EH (cell line): ENCODE measurements around the gene CLEC3B.
"Not testable (repeated sequence)": the region's sequence is repeated elsewhere in the genome, so short reads cannot be mapped to it uniquely, and the experiment has no call there.

ENCODE experiments used
- DNase-seq: peaks from one replicate; pipeline ENCODE4 v3.0.0-alpha.2; 2015; ENCODE audit warnings: low read depth

Gene CLEC3B

DNA sequence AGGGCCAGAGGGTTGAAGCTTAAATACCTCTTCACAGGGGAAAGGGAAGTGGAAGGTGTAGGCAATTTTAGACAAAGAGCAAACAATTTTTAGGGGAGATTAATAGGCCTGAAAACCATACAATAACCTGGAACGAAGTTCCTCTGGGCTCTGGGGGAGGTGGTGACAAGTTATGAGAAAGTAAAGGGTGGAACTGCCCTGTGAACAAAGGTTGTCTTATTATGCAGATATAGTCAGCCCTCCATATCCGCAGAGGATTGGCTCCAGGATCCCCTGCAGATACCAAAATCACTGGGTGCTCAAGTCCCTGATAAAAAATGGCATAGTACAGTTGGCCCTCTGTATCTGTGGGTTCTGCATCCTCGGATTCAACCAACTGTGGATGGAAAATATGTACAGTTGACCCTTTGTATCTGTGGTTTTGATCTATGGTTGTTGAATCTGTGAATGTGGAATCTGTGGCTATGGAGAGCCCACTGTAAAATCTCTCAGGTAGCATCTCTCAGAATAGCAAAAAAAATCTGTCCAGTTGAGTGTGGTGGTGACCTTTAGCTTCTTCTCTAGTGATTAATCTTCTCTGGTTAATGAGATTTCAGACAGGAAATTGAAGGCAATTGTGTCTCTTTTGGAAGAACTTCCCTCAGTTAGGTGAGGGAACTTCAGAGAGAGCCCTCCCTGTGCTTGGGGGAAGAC is 40.2 kb downstream of the CLEC3B start:
- peak; percentile 26 for DNase-seq

DNA sequence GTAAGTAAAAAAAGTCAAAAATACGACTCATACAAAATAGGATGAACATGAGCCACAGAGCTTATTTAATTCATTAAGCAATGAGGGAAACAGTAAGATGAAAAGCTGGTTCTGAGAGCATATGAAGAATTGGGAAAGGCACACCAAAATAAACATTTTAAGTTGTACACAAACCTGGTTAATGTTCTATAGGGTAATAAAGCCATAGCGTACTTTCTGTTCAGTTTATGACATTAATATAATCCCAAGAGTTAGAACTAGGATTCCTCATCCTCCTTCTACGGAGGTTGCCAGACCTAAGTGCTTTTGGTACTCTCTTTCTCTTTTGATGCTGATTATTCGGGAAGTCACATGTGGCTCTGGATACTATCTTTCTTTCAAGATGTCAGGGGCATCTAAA is 41.4 kb downstream of the CLEC3B start:
- DNase-seq: no peak

DNA sequence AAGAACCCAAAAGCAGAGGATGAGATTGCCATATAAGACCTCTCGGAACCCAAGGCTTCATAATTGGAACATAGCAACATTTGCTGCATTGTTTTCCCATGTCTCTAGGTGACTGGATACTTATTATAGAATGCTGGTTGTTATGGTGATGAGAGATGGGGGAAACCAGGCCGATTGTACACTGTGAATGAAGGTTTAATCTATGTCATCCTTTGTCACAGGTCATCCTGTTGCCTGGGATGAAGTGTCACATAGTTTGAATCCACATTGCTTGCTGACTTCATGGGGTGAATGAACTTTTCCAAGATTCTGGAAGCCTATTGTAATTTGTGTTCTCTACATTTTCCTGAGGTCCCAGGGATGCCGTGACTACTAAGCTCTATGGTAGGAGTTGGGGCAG is 41.8 kb downstream of the CLEC3B start:
- DNase-seq: no peak

DNA sequence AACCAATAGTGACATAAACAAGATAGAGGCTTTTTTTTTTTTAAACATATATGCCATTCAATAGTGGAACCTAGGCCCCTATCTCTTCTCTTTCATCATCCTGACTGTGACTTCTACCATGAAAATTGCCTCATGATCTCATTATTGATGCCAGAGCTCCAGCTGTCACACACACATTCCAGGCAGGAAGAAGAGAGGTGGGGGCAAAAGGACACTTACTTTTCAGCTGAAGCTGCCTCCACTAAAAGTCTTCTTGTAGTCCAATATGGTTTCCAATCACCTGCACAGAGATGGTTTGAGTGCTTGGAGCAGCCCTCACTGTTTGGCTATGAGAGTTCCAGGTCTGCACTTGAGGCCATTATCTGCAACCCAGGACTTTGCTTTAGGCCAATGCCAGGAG is 45.0 kb downstream of the CLEC3B start:
- DNase-seq: no peak

DNA sequence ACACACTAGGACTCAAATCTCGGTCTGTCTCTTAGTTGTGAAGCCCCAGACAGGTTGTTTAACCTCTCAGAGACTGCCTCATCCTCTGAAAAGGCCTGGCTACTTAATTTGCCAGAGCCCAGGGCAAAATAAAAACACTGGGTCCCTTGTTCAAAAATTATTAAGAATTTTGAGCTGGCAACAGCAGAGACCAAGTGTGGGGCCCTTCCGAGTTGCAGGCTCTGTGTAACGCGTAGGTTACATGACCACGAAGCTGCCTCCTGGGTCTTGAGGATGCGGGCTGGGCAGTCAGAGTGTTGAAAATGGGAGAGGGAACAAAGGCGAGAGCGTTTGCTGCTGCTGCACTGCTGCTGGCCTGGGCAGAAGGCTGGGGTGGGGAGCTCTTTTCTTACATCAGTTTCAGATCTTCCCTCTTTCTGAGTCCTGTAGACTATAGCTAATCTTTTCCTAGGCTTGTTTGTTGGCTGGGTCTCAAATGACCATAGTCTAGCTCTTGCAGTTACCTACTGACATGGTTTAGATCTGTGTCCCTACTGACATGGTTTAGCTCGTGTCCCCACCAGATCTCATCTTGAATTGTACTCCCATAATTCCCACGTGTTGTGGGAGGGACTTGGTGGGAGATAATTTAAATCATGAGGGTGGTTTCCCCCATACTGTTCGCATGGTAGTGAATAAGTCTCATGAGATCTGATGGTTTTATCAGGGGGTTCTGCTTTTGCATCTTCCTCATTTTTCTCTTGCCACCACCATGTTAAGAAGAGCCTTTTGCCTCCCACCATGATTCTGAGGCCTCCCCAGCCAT is 49.9 kb downstream of the CLEC3B start:
- DNase-seq: no peak

DNA sequence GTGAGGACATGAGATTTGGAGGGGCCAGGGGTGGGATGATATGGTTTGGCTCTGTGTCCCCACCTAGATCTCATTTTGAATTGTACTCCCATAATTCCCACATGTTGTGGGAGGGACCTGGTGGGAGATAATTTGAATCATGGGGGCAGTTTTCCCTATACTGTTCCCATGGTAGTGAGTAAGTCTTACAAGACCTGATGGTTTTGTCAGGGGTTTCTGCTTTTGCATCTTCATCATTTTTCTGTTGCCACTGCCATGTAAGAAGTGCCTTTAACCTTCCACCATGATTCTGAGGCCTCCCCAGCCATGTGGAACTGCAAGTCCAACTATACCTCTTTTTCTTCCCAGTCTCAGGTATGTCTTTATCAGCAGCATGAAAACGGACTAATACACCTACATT is 52.2 kb downstream of the CLEC3B start:
- DNase-seq: not testable (repeated sequence)

DNA sequence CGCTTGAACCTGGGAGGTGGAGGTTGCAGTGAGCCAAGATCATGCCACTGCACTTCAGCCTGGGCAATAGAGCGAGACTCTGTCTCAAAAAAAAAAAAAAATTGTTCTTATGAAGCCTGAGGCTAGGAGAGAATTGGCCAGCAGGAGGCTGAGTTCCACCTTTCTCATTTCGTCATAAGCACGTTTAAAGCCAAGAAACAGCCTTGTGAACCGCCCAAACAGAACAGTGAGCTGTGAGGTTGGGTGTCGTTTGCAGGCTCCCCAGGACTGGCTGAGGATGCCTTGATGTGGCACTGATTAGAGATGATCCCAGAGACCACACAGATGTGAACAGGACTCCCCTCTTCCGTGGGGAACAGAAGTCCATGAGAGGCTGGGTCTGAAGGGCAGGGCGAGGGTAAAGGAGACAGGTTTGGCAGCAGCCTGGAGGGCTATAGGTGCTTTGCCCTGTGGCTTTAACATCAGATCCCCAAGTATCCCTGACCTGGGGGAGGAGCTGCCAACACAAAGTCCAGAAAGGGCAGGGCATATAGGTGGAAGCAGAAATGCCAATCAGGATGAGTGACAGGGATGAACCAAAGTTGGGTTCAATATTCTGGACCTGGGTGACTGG is 52.9 kb downstream of the CLEC3B start:
- no peak for DNase-seq

DNA sequence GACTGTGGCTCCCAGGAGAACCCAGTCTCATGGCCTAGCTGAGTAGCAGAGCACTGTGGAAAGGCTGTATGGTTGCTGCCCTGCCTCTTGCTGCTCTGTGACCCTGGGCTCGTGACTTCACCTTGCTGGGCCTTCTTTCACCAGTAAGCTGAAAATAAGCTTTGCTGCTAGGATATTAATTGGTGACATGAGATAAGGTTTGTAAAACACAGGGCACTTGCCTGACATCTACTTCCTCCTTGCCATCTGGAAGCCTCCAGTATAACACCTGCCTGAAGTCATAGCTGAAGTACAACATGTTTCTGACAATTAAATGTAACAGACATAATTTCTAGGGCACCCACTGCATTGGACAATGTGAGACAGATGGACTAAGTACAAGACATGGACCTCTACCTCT is 53.6 kb downstream of the CLEC3B start:
- no peak for DNase-seq

DNA sequence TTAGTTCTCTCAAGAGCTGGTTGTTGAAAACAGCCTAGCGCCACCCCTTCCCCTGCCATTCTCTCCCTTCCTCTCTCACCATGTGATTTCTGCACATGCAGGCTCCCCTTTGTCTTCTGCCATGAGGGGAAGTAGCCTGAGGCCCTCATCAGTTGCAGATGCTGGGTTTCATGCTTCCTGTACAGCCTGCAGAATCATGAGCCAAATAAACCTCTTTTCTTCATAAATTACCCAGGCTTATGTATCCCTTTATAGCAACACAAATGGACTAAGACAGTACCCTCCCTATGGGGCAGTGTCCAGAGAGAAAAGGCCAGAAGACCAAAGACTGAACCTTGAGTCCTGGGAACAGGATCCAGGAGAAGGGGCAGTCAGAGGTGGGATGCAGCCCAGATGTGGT is 54.7 kb downstream of the CLEC3B start:
- DNase-seq: no peak

DNA sequence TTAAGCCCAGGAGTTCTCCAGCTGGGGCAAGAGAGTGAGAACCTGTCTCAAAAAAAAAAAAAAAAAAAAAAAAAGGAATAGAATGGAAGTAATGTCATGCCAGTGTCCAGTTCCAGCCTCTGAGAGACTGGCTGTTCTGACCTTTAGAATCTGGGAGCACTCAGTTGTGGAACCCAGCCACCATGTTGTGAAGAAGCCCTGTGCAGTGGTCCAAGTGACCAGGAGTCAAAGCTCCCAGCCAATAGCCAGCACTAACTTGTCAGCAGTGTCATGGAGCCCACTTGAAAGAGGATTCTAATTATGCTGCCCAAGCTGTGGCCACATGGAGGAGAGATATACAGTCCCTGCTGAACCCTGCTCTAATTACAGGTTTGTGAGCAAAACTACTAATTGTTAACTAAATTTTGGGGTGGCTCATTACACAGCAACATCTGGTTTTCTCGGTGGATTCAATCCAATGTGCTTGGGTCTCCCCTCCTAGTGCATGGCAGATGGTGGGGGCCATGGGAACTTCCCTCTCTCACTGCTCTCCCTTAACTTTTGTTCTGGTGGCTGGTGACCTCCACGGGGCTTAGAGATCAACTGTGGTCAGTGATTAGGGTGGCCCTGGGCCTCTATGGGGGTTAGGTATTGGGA is 55.5 kb downstream of the CLEC3B start:
- no peak for DNase-seq

DNA sequence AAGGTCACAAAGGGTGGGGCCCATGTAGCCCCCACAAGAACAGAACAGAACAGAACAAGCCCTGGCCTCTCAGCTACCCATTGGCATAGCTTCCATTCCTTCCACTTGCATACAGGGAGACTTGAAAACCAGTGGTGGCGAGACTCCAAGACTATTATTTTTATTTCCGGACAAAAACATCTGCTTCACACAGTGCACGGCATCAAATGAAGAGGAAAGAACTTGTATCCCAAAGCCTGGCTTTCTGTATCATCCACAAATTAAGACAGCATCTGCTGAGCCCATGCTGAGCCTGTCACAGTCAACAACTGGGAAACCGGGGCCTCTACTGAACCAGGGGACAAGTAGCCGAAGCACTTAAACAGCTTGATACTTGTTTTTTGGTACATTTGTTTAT is 56.0 kb downstream of the CLEC3B start:
- DNase-seq: peak; percentile 67

DNA sequence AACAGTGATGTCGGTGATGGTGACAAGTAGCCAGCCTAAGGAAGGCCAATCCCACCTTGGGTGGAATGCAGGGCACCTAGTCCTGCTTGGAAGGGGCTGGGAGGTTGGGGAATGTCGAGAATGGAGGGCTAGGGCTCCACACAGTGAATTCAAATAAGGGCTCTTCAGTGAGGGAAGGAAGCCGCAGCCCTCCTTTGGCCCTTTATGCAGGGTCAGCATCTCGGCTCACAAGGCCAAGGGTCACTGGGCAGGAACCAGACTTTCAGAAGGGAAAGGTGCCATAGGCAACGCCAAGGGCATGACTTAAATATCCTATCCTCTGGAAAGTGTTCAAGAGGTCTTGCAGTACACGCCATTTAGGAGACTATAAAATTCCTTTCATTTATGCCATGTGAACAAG is 56.9 kb downstream of the CLEC3B start:
- no peak for DNase-seq

DNA sequence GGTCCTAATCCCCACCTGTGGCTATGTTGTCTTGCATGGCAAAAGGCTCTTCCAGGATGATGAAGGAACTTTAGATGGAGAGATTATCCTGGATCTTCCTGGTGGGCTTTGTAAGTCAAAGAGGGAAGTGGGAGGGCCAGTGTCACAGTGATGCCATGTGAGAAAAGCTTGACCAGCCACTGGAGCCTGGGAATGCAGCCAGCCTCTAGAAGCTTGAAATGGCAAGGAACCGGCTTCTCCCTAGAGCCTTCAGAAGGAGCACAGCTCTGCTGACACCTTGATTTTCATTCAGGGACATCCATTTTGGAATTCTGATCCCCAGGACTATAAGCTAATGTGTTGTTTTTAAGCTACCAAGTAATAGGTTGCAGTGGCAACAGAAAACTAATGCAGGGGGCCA is 58.3 kb downstream of the CLEC3B start:
- DNase-seq: peak; percentile 38

DNA sequence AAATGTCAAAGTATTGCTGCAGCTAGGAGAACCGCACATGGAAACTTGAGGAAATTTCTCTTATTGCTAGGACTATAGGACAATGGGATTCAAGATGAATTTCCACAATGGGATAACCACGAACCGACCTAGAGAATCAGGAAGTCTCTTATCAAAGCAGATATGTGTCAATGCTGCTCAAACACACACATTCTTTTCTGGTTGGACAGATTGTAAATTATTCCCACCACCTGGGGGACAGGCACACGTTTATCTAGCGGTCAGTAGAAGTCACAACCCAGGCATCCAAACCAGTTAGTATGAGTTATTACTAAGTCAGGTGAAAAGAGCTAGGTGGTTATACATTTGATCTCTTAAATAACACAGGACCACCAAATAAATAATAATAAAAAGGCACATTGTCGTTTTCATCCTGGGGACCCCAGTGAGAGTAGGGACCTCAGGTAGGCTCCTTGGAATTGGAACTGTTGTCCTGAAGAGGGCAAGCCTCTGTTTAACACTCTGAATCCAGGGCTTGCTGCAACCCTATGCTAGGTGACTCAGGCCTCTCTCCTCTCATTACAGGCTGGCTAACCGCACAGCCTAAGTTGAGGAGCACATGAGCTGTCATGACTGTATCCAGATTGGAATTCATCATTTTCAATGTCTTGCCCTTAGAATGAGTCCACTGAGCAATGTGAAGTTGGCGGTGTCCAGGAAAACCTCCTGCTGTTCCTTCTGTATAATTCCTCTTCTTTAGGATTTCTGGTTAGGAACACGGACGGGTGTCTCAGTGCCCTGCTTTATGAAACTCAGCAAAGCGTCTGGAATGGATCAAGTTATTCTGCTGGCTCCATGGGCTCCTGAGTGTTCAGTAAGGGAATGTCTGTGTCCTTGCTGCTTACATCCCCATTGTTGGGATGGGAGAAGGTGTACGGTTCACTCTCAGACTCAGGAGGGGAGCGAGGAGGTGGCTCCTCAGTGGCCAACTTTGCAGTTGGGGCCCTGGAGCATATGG is 59.0 kb downstream of the CLEC3B start:
- peak; percentile 96 for DNase-seq
